BE2C (cell line): ENCODE data around the gene ZNF816.
"Not testable (repeated sequence)": the region's sequence is repeated elsewhere in the genome, so short reads cannot be mapped to it uniquely, and the experiment has no call there.

ENCODE experiments used
- DNase-seq: peaks from one replicate; pipeline ENCODE4 v3.0.0-alpha.2; 2020
- H3K27me3 ChIP-seq: fragments of 250-450 bp; sonication (Bioruptor Pico); 2 replicates; pipeline ENCODE4 v1.5.1; 2020; ENCODE audit warnings: mild to moderate bottlenecking
- H3K36me3 ChIP-seq: fragments of 250-450 bp; sonication (Bioruptor Pico); 2 replicates; pipeline ENCODE4 v1.5.1; 2020; ENCODE audit warnings: mild to moderate bottlenecking
- H3K4me1 ChIP-seq: fragments of 250-450 bp; sonication (Bioruptor Pico); 2 replicates; pipeline ENCODE4 v1.5.1; 2020
- H3K4me3 ChIP-seq: 2 replicates; pipeline ENCODE4 v1.5.1; 2011; ENCODE audit warnings: low read depth, low read length
- H3K9me3 ChIP-seq: fragments of 250-450 bp; sonication (Bioruptor Pico); 2 replicates; pipeline ENCODE4 v1.5.1; 2020
- TF ChIP-seq, protein P1 (sequence below): IDR thresholded peaks from 2 replicates; pipeline ENCODE4 v1.5.1; 2012; ENCODE audit warnings: mild to moderate bottlenecking, low read depth, low read length

ZNF816 gene

DNA sequence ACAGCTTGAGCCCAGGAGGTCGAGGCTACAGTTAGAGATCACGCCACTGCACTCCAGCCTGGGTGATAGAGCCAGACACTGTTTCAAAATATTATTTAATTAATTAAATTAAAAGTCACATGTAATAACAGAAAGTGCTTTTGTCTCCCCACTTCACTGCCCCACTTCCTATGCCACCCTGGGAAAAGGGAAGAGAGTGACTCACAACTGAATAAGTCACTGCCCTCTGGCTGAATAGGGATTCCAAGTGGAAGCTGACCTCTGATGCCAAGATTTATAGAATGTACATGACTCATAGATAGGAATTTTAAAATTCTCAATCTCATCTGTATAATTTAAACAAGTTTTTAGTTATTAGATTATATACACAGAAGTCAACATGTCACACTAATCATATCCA lies 28.8 kb upstream of the ZNF816 start:
- no peaks in the 10 kb centered on the region for H3K36me3 ChIP-seq
- no peak overlapping the region for H3K4me3 ChIP-seq
- H3K27me3 ChIP-seq, result no peaks in the 10 kb centered on the region
- no peaks in the 10 kb centered on the region for H3K9me3 ChIP-seq
- H3K4me1 ChIP-seq, result no peaks in the 10 kb centered on the region
- DNase-seq, result no peak
- TF ChIP-seq, protein P1, sequence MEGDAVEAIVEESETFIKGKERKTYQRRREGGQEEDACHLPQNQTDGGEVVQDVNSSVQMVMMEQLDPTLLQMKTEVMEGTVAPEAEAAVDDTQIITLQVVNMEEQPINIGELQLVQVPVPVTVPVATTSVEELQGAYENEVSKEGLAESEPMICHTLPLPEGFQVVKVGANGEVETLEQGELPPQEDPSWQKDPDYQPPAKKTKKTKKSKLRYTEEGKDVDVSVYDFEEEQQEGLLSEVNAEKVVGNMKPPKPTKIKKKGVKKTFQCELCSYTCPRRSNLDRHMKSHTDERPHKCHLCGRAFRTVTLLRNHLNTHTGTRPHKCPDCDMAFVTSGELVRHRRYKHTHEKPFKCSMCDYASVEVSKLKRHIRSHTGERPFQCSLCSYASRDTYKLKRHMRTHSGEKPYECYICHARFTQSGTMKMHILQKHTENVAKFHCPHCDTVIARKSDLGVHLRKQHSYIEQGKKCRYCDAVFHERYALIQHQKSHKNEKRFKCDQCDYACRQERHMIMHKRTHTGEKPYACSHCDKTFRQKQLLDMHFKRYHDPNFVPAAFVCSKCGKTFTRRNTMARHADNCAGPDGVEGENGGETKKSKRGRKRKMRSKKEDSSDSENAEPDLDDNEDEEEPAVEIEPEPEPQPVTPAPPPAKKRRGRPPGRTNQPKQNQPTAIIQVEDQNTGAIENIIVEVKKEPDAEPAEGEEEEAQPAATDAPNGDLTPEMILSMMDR, result no peak

- no peak overlapping the region for H3K4me3 ChIP-seq
- no peaks in the 10 kb centered on the region for H3K9me3 ChIP-seq
- TF ChIP-seq, protein P1, result no peak
Observed at GRCh38 chr19:52990759-52991418, 28.2 kb upstream of the ZNF816 start.

DNA sequence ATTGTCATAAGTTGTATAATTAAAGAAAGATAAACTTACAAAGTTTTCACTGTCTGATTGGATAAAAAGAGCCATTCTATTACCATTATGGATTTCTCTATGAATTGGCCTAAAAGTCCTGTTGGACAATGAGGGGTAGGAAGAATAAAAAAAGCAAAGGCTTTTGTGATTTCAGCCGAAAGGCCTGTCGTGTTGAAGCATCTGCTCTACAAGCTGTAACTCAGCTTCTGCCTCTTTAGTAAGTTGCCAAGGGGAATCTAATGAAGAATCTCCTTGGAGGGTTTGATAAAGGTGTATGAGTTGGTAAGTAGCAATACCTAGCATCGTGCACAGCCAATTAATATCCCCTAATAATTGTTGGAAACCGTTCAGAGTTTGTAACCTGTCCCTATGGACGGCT lies 25.8 kb upstream of the ZNF816 start:
- no peak for DNase-seq
- Histone ChIP-seq H3K9me3 (no peaks in the 10 kb centered on the region), H3K27me3 (no peaks in the 10 kb centered on the region), H3K4me3 (no peak overlapping the region), H3K4me1 (no peaks in the 10 kb centered on the region), H3K36me3 (no peaks in the 10 kb centered on the region)
- TF ChIP-seq, protein P1, result no peak

More at GRCh38 chr19:52990759-52991418, 28.2 kb upstream of the ZNF816 start:
- Histone ChIP-seq H3K27me3 (no peaks in the 10 kb centered on the region), H3K4me1 (no peaks in the 10 kb centered on the region), H3K36me3 (no peaks in the 10 kb centered on the region)
- DNase-seq, result no peak

DNA sequence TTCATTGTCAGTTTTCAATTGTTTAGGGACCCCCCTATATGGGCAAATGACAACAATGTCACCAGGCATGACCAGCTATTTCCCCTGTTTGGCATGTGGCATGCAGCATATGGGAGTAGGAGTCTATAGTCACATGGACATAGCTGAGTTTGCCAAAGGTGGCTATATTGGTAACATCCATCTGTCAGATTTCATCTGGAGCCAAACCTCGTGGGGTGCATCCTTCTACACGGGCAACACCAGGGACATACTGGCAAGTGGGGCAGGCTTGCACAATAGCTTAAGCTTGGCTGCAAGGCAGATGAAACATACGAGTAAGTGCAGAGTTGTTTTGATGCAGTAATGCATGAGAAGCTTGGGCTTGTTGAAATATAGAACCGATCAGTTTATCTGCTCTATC lies 24.5 kb upstream of the ZNF816 start:
- H3K4me1 ChIP-seq, result no peaks in the 10 kb centered on the region
- DNase-seq, result no peak
- H3K4me3 ChIP-seq, result no peak overlapping the region
- no peaks in the 10 kb centered on the region for H3K27me3 ChIP-seq
- TF ChIP-seq, protein P1, result no peak
- no peaks in the 10 kb centered on the region for H3K9me3 ChIP-seq
- no peaks in the 10 kb centered on the region for H3K36me3 ChIP-seq

DNA sequence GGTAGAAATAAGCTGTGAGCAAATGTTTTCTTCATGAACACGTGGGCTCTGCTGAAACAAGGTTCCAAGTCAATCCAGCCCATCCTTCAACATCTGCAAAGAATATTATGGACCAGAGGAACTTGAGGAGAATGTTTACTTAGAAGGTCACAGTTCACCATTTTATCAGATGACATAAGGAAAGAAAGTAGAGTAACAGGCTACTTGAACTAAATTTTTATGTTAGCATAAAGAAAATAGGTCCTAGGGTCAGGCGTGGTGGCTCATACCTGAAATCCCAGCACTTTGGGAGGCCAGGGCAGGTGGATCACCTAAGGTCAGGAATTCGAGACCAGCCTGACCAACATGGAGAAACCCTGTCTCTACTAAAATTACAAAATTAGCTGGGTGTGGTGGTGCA lies 20.5 kb upstream of the ZNF816 start:
- H3K27me3 ChIP-seq, H3K36me3 ChIP-seq: not testable (repeated sequence)

DNA sequence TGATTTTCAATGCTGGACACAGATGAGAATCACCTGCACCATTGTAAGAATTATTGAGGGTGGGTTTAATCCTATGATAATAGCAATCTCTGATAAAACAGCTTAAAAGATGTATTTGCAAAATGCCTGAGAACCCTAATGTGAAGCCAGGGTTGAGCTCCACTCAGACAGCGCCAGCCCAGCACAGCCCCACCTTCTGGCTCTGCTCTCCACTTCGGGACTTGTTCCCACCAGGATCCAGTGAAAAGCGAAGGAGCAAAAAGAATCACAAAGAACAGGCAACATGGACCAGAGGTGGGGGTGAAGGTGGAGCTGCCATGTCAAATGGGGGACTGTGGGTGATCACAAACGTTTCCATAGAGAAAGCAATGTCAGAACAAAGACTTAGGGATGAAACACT lies 18.6 kb upstream of the ZNF816 start:
- TF ChIP-seq, protein P1, result no peak
- Histone ChIP-seq H3K4me3 (no peak overlapping the region), H3K9me3 (no peaks in the 10 kb centered on the region), H3K4me1 (no peaks in the 10 kb centered on the region), H3K27me3 (no peaks in the 10 kb centered on the region), H3K36me3 (no peaks in the 10 kb centered on the region)
- no peak for DNase-seq

More for the DNA sequence above, 20.5 kb upstream of the ZNF816 start:
- not testable (repeated sequence) for H3K9me3 ChIP-seq, H3K4me3 ChIP-seq, DNase-seq, H3K4me1 ChIP-seq
